GM08714 (cell line): ENCODE measurements around the gene ATP5IF1.

Source experiments
- H3K4me3 ChIP-seq: fragments of 200-500 bp; sonication (Bioruptor generic); 2 replicates; pipeline ENCODE4 v1.5.1; 2014; ENCODE audit warnings: mild to moderate bottlenecking, low read length, inconsistent platforms
- ZNF274 ChIP-seq: IDR thresholded peaks from 2 replicates; pipeline ENCODE4 v1.6.1; 2012; ENCODE audit warnings: mild to moderate bottlenecking, low read depth, low read length

The ATP5IF1 gene

DNA sequence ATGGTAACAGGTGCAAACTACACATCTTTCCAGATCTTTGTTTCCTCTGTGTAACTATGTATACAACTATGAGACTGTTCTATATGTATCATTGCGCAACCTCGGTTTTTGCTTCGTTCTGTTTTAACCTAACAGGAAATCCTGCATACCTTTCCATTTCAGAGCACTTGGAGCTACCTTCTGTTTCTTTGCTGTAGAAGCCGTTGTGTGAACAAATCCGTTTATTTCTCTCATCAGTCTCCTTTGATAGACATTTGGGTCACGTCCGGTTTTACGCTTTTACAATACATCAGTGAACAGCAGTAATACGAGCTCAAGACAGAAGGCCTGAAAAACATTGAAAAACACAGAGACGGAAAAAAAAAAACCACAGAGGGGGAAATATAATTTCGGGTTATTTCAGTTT, 10.5 kb downstream of the ATP5IF1 start:
- H3K4me3 ChIP-seq = peak overlapping the region; percentile 83
- TF ChIP-seq ZNF274 = no peak

DNA sequence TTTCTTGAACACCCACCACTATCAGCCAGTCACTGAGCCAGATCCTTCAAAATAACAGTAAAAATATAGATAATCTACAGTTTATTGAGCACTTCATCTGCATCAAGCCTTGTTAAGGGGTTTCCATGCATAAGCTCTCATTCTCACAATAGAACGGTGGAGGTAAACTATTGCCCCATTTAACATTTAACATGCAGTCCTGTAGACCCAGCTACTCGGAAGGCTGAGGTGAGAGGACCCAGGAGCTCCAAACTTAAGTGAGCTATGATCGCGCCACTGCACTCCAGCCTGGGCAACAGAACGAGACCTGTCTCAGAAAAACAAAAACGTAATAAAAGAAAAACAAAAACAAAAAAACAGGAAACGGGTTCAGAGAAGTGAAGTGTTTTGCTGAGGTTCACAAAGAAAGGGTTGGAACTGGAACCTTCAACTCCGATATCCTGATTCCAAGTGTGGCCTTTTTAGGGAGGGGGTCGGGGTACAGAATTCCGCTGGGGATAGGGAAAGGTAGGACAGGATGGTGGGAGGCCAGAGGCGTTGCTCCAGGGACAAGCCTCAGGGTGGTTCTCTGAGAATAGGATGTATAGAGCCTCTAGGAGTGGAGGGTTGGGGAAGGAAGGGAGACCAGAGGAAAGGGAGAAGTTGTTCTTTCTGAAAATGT, 11.8 kb downstream of the ATP5IF1 start:
- TF ChIP-seq ZNF274 = no peak
- peak overlapping the region; percentile 15; the same call in 1 of the 2 replicates for H3K4me3 ChIP-seq

DNA sequence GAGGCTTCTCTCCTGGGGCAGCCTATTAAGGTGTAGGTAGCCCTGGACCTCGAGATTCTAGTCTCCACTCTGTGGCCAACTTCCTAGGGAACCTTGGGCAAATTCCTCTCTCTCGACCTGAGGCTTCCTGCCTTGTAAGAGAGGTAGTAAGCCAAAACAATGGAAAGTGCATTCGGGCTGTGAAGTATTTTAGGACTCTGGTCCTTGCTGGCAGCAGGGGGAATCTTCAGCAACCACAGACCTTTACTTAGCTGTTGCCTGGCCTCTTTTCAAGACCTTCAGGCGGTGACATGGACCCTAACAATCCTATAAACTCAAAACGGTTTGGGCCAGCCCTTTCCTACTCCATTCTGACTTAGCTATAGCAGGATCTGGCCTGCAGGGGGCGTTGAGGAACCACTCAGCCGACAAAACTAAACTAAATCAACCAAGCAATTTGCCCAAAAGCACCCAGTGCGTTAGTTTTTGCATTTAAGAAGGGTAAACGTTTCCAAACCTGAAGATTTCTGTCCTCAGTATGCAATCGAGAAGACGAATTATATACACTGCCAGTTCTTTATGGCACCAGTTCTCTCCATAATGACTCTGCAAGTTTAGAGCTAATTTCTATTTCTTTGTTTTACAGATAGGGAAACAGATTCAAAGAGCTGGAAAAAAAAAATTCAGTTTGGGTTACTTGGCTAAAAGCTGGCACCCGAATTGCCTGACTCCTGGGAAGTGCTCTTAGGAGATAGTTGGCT, 12.5 kb downstream of the ATP5IF1 start:
- no peak for TF ChIP-seq ZNF274
- peak overlapping the region; percentile 30; the same call in 1 of the 2 replicates for H3K4me3 ChIP-seq

DNA sequence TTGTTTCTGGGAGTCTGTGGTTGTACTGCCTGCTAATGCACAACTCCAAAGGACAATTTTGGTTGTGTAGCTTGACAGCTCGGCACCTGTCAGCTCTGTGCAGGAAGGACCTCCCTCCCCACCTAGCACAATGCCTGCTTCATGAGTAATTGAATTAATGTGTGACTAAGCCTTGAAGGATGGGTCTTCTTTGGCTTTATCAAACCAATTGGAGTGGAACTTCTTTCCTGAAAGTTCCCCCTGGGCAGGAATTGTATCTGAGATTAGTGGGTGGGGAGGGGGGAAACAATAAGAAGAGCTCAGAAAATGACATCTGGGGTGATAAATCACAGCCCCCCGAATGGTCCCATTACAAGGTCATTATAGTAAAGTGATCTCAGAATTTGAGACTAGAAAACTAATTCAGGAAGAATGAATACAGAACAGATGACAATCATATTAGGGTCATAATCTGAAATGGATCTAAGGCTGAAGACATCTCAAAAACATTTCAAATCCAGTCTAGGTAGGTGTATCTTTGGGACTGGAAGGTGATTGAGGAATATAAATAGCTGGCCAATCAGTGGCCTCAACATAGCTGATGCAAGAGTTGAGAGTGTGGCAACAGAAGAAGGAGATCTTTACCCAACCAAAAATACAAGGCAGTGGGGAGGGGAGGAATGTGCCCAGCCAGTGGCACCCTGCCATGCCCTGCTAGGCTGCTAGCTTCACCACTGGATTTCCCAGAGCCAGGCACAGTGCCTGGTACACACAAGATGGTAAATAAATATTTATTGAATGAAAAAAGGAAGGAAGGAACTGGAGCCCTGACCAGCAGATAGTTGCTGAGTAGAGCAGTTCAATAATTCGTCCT, 13.3 kb downstream of the ATP5IF1 start:
- H3K4me3 ChIP-seq = peak overlapping the region; percentile 30; the same call in 1 of the 2 replicates
- no peak for TF ChIP-seq ZNF274

DNA sequence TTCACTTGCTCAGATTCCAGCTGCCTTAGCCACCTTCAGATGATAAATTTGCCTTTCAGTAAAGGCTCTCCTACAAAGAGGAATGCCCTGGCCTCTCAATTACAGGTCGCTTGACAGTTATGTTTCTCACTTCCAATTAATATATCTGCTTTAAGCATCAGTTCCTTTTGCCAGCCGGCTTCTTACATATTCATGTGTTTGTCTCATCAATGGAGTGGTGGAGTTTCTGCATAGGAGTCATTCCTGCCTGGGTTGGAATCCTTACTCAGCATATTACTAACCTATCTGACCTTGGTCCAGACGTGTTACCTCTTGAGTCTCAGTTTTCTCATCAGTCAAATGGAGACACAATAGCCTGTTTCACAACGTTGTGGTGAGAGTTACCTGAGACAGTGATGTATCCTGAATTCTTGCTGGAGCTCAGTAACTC, 14.0 kb downstream of the ATP5IF1 start:
- no peak for TF ChIP-seq ZNF274
- no peak overlapping the region for H3K4me3 ChIP-seq

DNA sequence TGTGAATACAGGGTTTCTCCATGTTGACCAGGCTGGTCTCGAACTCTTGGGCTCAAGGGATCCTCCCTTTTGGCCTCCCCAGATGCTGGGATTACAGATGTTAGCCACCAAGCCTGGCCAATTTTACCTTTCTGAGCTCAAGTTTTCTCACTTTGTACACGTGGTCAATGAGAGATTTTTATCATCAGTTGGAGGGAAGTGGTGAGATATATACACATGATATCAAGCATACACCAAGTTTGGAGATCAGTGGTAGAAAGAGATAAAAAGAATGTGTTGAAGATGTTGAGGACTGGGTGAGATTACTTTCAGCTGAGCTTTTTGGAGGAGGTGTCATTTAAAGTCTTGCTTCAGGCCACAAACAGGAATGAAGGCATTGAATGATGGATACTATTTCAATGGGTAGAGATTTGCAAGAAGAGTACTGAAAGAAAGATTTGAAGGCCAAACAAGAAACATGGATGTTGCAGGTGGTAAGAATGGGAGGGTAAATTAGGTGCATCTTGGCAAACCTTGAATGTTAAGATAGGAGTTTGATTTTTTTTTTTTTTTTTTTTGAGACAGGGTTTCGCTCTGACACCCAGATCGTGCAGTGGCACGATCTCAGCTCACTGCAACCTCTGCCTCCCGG, 20.4 kb downstream of the ATP5IF1 start:
- no peak for TF ChIP-seq ZNF274
- H3K4me3 ChIP-seq = no peak overlapping the region

DNA sequence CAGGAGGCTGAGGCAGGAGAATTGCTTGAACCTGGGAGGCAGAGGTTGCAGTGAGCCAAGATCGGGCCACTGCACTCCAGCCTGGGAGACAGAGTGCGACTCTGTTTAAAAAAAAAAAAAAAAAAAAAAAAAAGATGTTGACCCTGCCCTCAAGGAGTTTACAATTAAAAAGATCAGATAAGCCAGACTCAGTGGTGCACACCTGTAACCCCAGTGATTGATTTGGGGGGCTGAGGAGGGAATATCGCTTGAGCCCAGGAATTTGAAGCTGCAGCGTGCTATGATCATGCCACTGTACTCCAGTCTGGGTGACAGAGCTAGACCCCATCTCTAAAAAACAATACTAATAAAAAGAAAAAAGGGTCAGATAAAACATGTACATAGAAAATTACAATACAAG, 21.8 kb downstream of the ATP5IF1 start:
- no peak overlapping the region for H3K4me3 ChIP-seq
- no peak for TF ChIP-seq ZNF274

DNA sequence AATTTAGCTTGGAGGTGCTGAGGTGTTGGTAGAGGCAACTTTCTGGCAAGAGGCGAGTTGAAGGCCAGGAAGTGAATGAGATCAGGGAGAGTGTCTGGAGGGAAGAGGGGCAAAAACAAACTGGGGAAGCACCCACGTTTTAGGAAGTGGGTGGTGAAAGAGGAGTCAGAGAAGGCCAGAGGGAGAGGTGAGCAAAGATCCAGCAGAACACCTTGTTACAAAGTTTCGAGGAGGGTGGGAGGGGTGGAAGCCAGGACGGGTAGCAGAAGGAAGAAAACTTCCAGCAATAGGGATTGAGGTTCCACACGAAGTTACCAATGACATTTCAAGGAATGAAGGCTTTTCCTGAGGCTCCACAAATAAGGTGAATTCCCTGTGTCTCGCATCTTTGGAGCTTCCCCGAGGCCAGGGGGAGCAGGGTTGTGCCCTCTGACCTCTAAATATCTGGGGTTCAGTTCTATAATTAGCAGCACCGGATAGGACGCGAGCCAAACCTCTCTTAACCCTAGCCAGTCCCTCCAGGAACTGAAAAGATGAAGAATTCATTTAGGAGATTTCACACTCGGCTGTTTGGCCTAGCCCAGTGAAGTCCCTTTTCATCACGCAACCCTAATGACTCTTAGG, 22.8 kb downstream of the ATP5IF1 start:
- no peak overlapping the region; the same call in 1 of the 2 replicates for H3K4me3 ChIP-seq
- no peak for TF ChIP-seq ZNF274

DNA sequence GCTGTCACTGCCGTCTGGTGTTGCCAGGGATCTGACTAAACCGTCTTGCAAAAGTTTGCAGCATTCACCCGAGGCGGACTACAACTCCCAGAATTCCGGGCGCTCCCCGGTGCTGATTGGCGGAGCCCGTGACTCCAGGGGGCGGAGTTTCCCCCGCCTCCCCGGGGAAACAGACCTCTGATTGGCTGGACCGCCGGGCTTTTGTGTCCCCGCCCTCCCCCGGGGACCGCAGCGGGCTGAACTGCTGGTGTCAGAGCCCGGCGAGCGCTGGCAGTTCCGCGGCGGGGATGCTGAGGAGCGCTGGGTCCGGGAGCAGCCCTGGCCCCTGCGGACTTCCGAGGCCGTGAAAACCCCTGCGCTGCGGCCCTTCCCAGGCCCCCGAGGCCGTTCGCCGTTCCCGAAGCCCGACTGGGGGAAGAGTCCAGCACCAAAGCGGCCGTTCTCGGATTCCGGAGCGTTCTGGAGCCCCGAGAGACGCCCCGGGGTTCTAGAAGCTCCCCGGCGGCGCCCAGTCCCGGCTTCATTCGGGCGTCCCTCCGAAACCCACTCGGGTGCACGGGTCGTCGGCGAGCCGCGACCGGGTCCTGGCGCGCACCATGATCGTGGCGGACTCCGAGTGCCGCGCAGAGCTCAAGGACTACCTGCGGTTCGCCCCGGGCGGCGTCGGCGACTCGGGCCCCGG, 23.5 kb downstream of the ATP5IF1 start, which contains the start of gene SESN2:
SESN2 (plus strand) TSS at position 267 of the 682 bp plus-strand sequence; CDS start at position 597, 330 bp downstream.
- peak within 1 kb of the TSS; percentile 89 for H3K4me3 ChIP-seq
- no peak for TF ChIP-seq ZNF274

DNA sequence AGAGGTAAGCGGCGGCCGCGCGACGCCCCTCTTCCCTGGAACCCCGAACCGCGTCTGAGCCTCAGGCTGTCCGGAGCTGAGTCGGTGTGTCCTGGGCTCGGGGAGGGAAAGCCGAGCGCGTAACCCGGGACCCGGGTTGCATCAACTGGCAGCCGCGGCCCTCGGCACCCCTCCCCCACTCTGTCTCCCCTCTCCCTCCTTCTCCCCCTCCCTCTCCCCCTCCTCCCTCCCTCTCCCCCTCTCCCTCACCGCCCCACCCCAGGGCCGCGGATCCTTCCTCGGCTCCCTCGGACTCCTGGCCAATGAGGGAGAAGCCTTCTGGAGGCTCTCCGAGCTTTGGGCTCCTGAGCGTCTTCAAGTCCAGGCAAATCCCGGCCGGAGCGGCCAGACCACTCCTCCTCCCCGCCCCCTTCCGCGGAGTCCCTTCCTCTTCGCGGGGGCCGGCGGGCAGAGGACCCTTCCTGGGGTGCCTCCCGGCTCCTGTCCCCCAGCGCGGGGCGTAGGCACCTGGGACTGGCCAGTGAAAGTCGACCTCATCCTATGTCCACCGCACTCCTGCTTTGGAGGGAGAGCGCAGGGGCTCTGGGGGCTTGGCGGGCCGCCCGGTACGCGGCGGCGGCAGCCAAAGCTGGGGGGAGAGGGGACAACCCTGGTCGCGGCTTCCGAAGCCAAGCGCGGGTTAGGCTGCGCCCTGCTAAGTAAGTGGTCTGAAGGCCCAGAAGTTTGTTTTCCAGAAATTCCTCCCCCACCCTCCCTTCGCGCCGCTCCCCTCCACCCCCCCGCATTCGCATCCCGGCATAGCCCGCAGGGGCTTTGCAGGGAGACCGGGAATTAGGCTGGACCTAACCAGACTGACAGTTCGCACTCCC, 24.2 kb downstream of the ATP5IF1 start:
- H3K4me3 ChIP-seq = peak overlapping the region; percentile 89
- TF ChIP-seq ZNF274 = no peak

DNA sequence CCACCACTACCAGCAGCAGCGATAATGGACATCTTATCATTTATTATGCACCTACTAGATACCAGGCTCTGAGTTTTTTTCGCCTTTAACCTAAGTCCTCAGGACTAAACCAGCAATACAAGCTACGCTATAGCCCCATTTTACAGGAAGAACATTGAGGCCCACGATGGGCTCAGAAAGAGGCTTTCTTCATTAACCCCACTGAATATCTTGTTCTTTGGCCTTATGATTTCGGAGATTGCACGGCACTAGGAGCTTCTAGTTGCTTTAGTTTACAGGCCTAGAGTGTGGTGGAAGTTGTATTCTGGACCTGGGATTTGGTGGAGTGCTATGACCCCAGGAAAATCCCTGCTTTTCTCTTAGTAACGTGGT, 24.9 kb downstream of the ATP5IF1 start:
- peak overlapping the region; percentile 89 for H3K4me3 ChIP-seq
- TF ChIP-seq ZNF274 = no peak

DNA sequence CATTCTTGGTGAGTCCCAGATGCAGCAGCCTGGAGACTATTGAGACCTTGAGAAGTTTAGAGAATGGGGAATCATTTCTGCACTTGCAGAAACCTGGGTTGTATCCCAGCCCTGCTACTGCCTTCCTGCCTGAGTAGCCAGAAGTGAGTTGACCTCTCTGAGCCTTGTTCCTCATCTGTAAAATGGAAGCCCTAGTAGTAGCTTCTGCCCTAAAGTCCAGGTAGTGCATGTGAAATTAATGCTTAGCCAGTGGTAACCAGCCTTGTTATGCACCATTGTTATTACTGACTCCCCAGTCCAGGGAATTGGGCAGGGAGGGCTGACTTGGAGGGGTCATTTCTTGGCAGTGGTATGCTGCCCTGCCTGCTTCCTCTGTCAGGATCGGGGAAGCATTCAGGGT, 29.0 kb downstream of the ATP5IF1 start:
- H3K4me3 ChIP-seq = no peak overlapping the region

More for the DNA sequence above, 29.0 kb downstream of the ATP5IF1 start:
- TF ChIP-seq ZNF274 = no peak
